Astrocyte (in vitro differentiated cells and primary cell): ENCODE measurements around the gene PIM1.

Source experiments
- EZH2 ChIP-seq: IDR thresholded peaks from 2 replicates; pipeline ENCODE4 v1.6.1; 2012; ENCODE audit warnings: mild to moderate bottlenecking, low read length, inconsistent platforms; ENCODE audit not compliant: insufficient read depth
- TF ChIP-seq, protein P1 (sequence below): IDR thresholded peaks from 2 replicates; pipeline ENCODE4 v1.5.1; 2011; ENCODE audit warnings: low read depth, mild to moderate bottlenecking, inconsistent platforms, low read length, moderate library complexity; ENCODE audit not compliant: insufficient read depth

DNA sequence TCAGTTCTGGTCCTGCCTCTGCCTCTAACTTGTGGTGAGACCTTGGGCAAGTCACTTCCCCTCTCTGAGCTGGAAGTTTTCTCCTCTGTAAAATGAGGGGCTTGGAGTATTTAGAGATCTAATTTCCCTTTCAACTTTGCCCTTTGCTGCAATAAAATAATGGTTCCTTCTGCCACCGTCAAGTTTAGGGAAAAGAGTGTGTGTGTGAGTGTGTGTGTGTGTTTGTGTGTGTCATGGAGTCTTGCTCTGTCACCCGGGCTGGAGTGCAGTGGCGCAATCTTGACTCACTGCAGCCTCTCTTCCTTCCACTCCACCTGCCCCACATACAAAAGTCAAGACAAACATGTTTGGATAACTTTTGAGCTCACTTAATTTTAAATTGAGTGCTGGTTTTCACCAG, 39.2 kb upstream of the PIM1 start:
- TF ChIP-seq, protein P1, sequence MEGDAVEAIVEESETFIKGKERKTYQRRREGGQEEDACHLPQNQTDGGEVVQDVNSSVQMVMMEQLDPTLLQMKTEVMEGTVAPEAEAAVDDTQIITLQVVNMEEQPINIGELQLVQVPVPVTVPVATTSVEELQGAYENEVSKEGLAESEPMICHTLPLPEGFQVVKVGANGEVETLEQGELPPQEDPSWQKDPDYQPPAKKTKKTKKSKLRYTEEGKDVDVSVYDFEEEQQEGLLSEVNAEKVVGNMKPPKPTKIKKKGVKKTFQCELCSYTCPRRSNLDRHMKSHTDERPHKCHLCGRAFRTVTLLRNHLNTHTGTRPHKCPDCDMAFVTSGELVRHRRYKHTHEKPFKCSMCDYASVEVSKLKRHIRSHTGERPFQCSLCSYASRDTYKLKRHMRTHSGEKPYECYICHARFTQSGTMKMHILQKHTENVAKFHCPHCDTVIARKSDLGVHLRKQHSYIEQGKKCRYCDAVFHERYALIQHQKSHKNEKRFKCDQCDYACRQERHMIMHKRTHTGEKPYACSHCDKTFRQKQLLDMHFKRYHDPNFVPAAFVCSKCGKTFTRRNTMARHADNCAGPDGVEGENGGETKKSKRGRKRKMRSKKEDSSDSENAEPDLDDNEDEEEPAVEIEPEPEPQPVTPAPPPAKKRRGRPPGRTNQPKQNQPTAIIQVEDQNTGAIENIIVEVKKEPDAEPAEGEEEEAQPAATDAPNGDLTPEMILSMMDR, result no peak
- no peak for TF ChIP-seq EZH2
